ENCODE data around the gene PLA2G4E. TPM values are rescaled to one million over a fixed set of nuclear protein-coding genes. Genes with fewer than 3 reads are reported as not detected.

Gene PLA2G4E
- total RNA-seq, 1 donor from 2014 or later, result not detected

GRCh38 chr15:41979493-41980266 lies 41.2 kb downstream of the PLA2G4E start:
- intact Hi-C loops (cut with micrococcal nuclease), result loop anchor here (10.0 kb wide), 3 partner anchors 555 to 1205 kb away; partner anchors contain the start of genes CCNDBP1 and STARD9

- intact Hi-C loops (cut with micrococcal nuclease), result loop anchor here (10.0 kb wide), 3 partner anchors 554 to 1206 kb away; partner anchors contain the start of genes CCNDBP1 and STARD9
These were observed 42.3 kb downstream of the PLA2G4E start for GRCh38 chr15:41978534-41978933.

- intact Hi-C loops (cut with micrococcal nuclease), result loop anchor here (10.0 kb wide), 3 partner anchors 553 to 1207 kb away; partner anchors contain the start of genes CCNDBP1 and STARD9
These were observed 43.0 kb downstream of the PLA2G4E start for GRCh38 chr15:41977757-41978383.

GRCh38 chr15:41975669-41976068 lies 45.2 kb downstream of the PLA2G4E start:
- intact Hi-C loops (cut with micrococcal nuclease), result loop anchor here (10.0 kb wide), 3 partner anchors 551 to 1209 kb away; partner anchors contain the start of genes CCNDBP1 and STARD9

- intact Hi-C loops (cut with micrococcal nuclease), result loop anchor here (5.0 to 10.0 kb wide), 7 partner anchors 432 to 1211 kb away; partner anchors contain the start of genes CCNDBP1, CHAC1, INO80 and RPAP1
These were observed 46.8 kb downstream of the PLA2G4E start for GRCh38 chr15:41974041-41974440.

GRCh38 chr15:41972253-41973242 lies 48.3 kb downstream of the PLA2G4E start, which contains the start of gene EHD4:
Gene EHD4 (minus strand): TSS chr15:41972557. CDS start chr15:41972494, 63 bp downstream.
- intact Hi-C loops (cut with micrococcal nuclease), result loop anchor here (1.0 to 10.0 kb wide), 12 partner anchors 144 to 1212 kb away; partner anchors contain the start of genes CCNDBP1, CHAC1, GANC and INO80

- intact Hi-C loops (cut with micrococcal nuclease), result loop anchor here (1.0 to 10.0 kb wide), 15 partner anchors 15 to 1359 kb away; partner anchors contain the start of genes CCNDBP1, CHAC1, GANC and INO80
These were observed 49.0 kb downstream of the PLA2G4E start for GRCh38 chr15:41971895-41972252.

GRCh38 chr15:41971089-41971894 lies 49.5 kb downstream of the PLA2G4E start:
- intact Hi-C loops (cut with micrococcal nuclease), result loop anchor here (1.0 to 10.0 kb wide), 10 partner anchors 14 to 1360 kb away; partner anchors contain the start of genes CCNDBP1, CHAC1, INO80 and LCMT2

GRCh38 chr15:41970456-41970855 lies 50.4 kb downstream of the PLA2G4E start:
- intact Hi-C loops (cut with micrococcal nuclease), result loop anchor here (1.0 to 10.0 kb wide), 10 partner anchors 14 to 1360 kb away; partner anchors contain the start of genes CCNDBP1, CHAC1, INO80 and LCMT2

GRCh38 chr15:41969851-41970431 lies 50.9 kb downstream of the PLA2G4E start:
- intact Hi-C loops (cut with micrococcal nuclease), result loop anchor here (1.0 to 10.0 kb wide), 10 partner anchors 13 to 1361 kb away; partner anchors contain the start of genes CCNDBP1, CHAC1, INO80 and LCMT2

GRCh38 chr15:41968701-41969100 lies 52.1 kb downstream of the PLA2G4E start:
- intact Hi-C loops (cut with micrococcal nuclease), result no loop called here

GRCh38 chr15:41967506-41968206 lies 53.2 kb downstream of the PLA2G4E start:
- intact Hi-C loops (cut with micrococcal nuclease), result no loop called here

- intact Hi-C loops (cut with micrococcal nuclease), result no loop called here
These were observed 53.8 kb downstream of the PLA2G4E start for GRCh38 chr15:41966920-41967465.

GRCh38 chr15:41966414-41966812 lies 54.4 kb downstream of the PLA2G4E start:
- intact Hi-C loops (cut with micrococcal nuclease), result no loop called here

GRCh38 chr15:41965441-41966413 lies 55.1 kb downstream of the PLA2G4E start:
- intact Hi-C loops (cut with micrococcal nuclease), result no loop called here

- intact Hi-C loops (cut with micrococcal nuclease), result no loop called here
These were observed 59.1 kb downstream of the PLA2G4E start for GRCh38 chr15:41961595-41962202.

All from T-helper 1 cell treated with Interleukin-12 subunit alpha and Interleukin-12 subunit beta and Interleukin-4 antibody, amounts not matched to agents 30 ng/mL and 1 ng/mL, for 36 hours (primary cell).